Measurements from ENCODE around the gene FAM20B.

DNA sequence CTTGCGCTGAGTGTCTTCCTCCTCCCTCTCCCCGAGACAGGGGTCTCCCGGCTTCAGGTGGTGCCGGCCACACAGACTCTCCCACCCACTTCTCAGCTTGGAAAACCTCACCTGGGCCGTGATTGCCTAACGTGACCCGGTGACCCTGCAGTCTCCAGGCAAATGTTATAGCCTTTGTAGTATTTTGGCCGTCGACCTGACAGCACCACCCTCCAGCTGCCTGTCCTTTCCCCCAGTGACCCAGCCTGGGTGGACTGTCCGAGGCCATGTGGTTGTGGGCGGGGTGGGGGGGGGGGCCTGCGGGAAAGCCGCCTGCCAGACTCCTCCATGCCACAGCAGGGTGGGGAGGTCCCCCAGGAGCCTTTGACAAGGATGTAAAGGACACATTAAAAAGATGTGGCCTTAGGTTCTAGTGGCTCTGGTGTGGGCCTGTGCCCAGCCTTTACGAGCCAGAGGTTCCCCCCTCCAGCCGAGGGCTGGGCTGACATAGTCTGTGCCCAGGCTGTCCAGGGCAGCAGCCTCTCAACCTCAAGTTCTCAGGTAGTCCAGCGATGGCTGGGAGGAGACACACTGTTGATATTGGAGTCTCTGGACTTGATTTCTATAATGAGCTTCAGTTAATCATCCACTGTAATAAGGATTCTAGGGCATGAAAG, 64.3 kb downstream of the FAM20B start:
- TF ChIP-seq, protein P1, sequence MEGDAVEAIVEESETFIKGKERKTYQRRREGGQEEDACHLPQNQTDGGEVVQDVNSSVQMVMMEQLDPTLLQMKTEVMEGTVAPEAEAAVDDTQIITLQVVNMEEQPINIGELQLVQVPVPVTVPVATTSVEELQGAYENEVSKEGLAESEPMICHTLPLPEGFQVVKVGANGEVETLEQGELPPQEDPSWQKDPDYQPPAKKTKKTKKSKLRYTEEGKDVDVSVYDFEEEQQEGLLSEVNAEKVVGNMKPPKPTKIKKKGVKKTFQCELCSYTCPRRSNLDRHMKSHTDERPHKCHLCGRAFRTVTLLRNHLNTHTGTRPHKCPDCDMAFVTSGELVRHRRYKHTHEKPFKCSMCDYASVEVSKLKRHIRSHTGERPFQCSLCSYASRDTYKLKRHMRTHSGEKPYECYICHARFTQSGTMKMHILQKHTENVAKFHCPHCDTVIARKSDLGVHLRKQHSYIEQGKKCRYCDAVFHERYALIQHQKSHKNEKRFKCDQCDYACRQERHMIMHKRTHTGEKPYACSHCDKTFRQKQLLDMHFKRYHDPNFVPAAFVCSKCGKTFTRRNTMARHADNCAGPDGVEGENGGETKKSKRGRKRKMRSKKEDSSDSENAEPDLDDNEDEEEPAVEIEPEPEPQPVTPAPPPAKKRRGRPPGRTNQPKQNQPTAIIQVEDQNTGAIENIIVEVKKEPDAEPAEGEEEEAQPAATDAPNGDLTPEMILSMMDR (conservative IDR thresholded peaks at IDR 0.05; ENCODE audit: low read length), result no peak
- no peak for TF ChIP-seq EZH2phosphoT487 (IDR thresholded peaks at IDR 0.05; ENCODE audit: borderline replicate concordance)
